GM21723 (cell line): ENCODE results near the gene KLHL29.

ENCODE experiments used
- ATAC-seq: cut with Tn5 transposase; IDR thresholded peaks from one replicate; pipeline ENCODE4 v1.9.1; 2021; ENCODE audit warnings: mild to moderate bottlenecking, moderate library complexity; ENCODE audit not compliant: unreplicated experiment

KLHL29 gene

DNA sequence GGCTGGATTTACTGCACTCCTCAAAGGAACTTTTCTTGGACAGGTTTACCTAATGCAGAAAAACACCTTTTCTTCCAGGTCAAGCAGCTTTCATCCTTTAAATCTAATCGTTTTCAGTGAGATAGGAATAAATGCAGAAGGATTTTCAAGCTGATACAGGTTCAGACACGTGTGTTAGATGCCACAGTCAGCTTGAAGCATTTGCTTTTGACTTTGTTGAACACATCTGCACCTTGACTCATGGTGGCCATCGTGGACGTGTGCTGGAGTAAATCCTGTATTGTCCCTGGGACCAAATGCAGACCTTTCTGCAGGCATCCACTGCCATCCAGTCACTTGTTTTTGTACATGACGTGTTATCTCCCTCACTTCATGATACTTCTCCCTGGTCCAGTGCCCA lies 61.9 kb downstream of the KLHL29 start:
- ATAC-seq, result no peak

DNA sequence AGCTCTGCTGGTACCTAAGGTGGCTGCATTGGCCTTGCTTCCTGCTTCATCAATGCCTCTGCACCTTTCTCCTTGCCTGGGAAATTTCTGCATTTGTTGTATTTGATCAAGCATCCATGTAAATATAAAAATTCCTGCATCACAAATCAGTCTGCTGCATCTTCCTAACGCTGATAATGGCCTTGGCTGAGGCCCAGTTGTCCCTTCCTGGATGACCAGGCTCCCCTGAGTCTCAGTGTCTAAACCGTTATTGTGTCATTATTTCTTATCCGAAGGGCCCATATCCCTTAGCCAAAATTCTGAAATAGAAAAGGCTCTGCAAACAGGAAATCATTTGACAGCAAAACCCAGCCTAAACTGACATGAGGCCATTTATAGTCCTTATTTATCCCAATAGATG lies 62.4 kb downstream of the KLHL29 start:
- ATAC-seq, result no peak

DNA sequence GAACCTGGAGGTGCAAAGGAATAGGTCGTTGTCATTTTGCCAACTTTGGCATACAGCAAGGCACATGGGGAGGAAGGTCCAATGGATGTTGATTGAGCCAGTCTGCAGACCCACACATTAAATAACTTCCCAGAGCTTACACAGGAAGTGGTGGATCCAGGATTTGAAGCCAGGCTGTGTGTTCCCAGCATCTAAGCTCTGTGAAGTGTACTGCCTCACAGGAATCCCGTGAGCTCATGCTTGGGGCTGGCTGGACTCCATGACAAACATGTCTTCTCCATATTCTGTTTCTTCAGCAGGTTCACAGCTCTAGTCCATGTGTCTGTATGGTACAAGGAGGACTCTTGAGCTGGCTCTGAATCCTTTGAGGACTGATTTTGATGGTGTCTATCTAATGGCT lies 63.9 kb downstream of the KLHL29 start:
- no peak for ATAC-seq

DNA sequence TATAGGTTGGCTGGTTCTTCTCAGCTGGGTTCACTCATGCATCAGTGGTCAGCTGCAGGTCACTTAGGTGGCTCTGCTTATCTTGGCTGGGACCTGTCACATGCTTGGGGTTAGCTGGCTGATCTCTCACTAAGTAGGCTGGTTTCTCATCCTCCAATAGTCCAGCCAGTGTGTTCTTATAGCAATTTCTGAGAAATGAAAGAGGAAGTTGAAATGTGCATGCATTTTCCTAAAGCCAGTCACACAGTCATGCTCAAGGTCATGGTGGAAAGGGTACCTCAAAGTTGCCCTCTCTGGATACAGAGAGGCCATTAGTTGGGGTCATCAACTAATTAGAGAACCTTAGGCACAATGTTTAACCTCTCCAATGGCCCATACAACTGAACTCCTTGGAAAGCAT lies 64.4 kb downstream of the KLHL29 start:
- peak; percentile 85 for ATAC-seq

DNA sequence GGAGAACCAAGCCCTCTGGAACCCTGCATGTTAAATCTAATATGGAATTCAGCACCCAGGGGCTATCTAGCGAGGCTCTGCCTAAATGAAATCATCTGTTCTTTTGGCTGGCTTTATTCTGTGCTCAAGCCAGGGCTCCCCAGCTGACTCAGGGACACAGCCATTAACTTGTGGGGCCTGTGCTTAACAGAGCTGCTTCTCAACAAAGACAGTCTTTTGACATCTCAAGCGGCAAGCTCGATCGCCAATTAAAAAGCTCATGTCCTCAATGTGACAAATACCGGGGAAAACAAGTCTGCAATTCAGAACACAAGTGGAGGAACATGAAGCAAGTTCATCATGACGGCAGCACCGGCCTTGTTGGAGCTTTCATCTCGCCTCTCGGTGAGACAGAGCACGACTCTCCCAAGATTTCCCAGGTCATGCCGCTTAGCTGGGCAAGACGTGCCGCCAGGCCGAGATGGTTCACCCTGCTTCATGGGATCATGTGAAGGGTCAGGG lies 64.9 kb downstream of the KLHL29 start:
- ATAC-seq, result no peak

DNA sequence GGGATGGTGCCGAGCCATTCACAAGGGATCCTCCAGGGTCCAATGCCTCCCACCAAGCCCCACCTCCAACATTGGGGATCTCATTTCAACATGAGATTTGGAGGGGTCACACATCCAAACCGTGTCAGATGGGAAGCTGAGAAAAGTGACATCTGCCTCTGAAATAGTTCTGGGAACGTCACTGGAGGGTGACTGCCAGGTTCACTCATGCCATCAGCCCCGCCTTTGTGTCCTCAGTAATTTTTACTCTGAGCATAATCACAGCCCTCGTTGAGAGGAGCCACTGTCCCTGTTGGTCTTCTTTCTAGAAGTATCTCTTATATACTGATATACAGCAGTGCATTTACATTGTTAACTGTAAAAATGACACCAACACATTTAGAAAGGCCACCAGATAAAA lies 67.4 kb downstream of the KLHL29 start:
- no peak for ATAC-seq

DNA sequence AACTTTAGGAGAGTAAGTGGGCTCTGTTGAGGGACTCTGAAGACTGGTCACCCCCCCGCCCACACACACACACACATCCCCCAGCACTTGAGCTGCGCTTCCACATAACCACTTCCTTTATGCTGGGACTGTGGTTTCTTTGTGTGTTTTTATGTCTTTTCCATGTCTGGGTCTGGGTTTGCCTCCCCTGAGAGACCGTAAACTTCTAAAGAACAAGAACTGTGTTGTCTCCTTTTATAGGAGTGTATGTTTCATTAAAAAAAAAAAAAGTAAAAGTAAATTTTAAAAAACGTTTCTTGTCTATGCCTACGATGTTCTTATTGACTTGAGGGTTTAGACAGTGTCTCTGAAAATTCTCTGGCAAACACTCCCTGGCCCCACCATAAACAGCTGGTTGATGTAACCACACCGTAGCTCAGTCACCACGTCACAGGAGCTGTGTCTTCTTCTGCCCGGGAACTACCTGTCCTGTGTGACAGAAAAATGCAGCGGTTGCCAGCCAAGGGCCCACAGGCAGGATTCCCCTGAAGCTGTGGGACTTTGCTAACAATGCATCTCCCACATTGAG lies 68.0 kb downstream of the KLHL29 start:
- peak; percentile 62 for ATAC-seq

DNA sequence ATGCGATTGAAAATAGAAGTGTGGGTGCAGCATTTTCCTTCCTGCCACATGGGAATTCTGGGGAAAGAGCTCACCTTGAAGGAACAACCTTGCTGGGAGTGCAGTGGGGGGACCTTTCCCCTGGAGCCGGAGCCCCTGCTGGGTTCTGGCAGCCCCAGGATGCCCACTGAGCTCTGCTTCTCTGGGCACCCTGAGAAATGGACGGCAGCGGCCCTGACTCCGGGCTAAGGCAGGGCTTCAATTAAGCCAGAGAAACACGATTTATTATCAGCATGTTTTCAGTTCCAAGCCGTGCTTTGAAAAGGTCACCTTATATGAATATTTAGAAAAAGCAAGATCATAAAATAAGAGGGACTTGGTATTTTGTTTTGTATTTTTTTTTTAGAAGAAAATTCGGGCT lies 68.5 kb downstream of the KLHL29 start:
- no peak for ATAC-seq

DNA sequence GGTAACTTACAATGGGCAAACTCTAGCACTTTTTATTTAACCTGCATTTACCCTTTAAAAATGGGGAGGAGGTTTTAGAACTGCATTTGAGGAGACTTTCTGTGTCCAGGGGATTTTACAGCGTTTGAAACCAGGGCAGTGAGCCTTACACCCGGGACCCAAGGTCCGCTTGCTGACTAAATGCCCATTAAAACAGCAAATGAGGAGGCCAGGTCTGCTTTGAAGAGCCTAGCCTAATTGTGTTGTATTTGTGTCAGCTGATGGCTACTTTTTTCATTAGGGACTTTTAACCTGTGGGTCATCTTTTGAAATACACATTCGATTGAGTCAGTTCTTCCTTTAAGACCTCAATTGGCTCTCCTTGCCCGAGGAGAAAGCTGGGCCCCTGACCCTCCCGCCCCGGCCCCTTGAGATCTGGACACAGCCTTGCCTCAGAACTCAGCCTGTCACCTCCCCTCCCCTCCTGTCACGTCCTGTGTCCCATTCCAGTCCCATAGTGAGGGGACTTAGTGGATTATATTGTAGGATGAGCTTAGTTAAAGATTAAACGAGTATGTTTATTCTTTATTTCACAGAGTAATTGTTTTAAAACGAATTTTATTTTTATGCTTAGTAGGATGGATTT lies 69.0 kb downstream of the KLHL29 start:
- no peak for ATAC-seq

DNA sequence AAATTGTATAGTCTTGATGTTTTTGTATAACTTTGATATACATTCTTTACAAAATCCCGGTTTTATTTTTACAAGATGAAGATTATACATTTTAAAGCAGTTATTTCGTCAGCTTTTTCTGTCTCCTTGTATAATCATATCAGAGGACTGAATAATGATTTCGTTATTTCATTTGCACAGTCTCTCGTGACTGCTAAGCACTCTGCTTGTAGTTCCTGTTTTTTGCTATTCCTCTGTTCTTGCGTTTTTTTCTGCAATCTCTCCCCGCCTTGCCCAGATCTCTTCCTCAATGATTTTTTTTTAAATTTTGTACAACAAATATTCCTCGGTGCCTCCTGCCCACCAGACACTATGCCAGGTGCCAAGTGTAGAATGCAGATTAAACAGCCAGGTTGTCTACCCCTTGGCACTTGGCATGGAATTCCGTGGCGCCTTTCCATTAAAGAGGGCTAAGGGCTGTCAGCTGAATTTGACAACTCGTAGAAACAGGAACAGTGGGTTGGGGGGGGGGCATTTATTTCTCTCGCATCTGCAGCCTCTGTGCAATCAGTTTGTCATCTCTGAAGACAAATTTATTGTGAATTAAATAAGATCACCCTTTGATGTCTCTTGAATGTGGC lies 69.6 kb downstream of the KLHL29 start:
- ATAC-seq, result no peak

DNA sequence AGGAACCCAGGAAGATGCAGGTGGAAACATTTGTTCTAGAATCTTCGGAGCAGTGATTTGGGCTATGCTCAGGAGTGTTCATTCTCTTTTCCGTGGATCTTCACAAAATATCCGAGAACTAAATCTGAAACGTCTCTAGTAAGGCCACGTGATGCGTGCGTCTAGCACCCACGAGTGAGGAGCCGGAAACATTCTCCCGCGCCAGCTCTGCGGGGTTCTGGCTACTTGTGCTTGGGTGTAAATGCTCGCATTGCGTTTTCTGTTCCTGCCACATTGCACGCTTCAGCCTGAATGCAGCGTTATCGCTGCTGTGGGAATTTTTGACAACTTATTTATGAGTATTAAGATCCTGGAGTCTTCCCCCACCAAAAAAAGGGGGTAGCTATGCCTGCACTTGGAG lies 71.4 kb downstream of the KLHL29 start:
- ATAC-seq, result no peak

DNA sequence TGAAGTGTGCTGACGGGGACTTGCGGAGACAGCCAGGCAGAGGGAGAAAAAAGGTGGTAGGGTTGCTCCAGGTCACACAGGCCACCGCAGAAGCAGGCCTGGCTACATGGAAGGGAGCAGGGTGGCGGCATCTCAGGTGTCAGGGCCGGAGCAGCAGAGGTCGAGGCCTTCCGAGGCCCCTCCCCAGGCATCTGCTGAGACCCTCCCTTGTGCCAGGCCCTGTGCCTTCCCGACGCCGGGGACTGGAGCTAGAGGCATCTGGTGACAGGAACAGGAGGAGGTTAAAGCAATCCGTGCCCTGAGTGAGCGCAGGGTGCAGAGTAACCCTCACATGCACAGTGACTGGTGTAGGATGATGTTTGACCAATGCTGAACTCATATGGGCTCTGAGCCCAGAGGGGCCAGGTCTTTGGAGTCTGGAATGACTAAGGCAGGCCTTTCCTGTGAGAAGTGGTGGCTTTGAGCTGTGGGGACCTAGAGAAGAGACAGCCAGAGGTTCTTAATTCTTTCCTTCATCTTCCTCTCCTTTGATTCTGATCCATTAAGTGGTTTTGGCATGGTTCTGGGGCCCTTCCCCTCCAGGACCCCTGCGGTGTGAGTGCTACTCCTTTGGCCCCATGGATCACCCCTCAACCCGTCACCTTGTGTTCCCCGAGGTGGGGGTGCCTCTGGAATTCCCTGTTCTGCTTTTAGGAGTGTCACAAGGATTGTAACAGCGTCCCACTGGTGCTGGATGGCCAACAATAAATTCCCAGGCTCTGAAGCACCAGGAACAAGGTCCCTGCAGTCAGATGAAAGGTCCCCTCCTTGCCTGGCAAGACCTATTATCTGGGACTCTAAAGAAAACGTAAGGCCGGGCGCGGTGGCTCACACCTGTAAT lies 72.1 kb downstream of the KLHL29 start:
- no peak for ATAC-seq

DNA sequence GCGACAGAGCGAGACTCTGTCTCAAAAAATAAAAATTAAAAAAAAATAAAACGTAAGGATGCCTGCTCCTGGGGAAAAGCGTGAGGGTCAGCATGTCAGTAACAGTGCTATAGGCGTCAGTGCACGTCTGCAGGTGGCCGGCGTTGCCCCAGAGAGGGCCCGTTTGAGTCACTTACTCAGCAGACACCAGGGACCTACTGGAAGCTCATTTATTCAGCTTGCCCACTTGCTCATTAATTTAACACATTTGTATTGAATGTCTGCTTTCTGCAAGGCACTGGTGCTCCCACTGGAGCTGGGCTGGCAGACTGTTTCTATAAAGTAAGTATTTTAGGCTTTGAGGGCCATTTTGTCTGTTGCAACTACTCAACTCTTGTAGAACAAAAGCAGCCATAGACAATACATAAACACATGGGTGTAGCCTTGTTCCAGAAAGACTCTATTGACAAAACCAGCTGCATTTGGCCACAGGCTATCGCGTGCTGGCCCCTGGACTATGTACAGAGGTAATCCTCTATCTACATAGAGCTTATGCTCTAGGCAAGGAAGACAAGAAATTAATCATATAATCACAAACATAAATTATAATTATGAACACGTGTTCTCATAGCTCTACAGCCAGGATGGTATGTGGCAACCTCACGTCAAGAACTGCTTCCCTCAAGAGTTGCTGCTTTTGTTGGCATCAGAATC lies 73.2 kb downstream of the KLHL29 start:
- ATAC-seq, result no peak

DNA sequence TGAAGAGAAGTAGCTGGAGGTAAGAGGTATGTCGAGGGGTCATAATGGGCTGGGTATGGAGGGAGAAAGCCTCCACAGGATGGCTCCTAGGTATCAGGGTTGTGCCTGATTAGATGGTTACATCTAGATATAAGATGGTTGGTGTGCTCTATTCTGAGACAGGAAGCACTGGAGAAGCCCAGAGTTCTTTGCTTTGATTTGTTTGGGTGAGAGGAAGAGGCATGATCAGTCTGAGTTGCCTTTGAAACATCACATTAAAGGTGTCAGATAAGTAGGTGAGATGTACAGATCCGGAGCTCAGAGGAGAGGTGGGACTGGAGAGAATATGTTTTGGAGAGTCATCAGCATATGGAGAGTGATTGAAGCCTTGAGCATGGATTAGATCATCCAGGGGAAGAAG lies 74.1 kb downstream of the KLHL29 start:
- ATAC-seq, result no peak

DNA sequence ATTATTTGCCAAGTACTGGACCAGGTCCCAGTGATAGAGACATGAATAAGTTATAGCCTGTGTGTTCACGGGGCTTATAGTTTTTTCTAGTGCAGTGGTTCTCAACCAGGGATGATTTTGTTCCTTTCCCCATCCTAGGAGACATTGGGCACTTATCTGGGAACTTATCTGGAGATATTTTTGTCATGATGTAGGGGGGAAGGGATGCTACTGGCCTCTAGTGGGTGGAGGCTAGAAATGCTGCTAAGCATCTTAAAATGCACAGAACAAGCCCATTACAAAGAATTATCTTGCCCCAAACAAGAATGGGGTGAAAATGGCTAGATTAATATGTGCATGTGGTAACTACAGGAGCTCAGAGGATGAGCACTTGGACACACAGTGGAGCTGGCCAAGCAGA lies 75.2 kb downstream of the KLHL29 start:
- ATAC-seq, result peak; percentile 54

DNA sequence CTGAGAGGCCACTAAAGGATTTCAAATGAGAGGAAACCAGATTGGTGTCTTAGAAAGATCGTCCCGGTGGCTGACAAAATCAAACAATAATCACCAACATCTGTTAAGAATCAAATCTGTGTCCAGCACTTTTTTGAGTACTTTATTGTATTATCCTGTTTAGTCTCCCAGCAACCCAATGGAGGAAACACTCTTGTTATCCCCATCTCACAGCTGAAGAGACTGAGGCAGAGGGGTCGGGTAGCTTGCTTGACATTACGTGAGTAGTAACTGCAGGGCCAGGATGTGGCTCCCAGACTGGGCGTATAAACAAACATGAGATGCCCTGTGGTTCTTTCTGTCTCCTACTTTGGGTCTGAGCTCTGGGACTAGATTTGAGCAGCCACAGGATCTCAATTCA lies 76.0 kb downstream of the KLHL29 start:
- ATAC-seq, result no peak

DNA sequence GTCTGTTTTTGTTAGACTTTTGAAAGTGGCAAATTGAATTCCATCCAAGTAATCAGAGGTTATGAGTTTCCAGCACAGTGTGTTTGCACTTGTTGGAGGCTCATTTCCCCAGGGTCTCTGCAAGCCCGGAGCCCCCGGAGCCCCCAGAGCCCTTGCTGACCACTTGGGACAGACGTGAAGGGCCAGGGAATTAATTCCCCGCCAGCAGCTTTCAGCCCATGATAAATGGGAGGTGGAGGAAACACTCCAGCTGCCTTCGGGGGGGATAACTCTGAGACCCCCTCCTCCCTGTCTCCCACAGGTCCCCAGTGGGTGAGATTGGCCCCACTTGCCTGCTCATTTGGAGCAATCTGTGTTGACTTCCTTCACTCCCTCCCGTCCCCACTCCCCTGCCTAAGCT lies 79.2 kb downstream of the KLHL29 start:
- ATAC-seq, result no peak

DNA sequence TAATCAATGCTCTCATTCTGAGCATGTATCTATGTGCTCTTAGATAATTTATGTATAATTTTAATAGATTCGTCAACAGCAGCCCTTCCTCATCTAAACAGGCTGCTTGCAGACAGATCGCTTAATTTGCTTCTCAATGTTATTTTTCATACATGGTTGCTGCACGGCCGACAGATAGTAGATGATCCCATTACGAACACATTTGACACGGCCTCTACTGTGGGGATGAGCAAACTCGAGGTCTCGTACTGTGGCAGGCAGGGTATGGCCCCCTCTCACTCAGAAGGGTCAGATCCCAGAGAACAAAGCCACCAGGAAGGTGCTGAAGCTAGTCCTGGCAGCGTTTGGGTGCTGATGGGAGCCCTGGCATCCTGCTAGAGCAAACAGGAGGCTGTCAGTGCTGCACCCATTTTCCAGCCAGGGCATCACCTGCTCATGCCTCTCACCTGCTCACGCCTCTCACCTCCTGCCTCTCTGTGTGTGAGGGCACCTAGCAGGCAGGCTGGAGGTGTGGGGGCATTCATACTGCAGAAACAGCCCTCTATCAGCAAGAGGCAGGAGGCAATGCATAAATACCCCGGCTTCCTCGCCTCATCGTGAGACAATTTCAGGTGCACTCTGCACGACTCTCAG lies 80.0 kb downstream of the KLHL29 start:
- no peak for ATAC-seq

DNA sequence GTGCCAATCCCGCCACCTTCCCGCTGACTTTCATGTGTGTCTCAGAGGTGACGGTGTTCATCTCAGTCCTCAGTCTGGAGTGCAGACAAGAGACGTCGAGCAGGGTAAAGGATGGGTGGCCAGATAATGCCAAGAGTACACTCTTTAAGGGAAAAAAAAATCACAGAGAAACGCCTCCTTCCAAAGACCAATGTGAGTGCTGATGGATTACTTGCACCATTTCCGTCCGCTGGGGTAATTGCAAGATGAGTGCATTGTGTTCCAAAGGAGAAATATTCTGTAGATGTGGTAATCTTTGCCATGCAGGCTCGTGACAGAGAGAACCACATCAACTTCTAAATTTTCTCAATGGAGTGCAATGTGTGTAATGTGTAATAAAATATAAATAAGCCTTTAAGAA lies 81.0 kb downstream of the KLHL29 start:
- no peak for ATAC-seq

DNA sequence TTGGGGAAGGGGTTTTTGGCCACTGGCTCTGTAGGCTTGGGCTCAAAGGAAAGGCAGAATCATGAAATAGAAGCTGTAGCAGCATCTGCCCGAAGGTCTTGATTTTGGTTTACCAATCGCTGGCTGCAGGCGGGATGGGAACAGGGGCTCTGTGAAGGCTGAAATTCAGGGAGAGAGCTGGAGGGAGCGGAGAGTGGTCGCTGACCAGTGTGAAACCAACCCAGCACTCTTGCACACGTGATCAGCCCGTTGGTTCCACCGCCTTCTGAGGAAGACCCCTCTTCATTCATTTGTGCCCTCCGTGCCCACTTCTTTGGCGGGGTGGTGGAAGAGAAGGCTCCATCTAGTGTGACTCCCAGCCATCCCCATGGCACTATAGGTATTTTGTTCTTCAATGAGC lies 82.6 kb downstream of the KLHL29 start:
- ATAC-seq, result no peak
